Measurements from ENCODE around the gene MAP2K3.
"Not testable (repeated sequence)": the region's sequence is repeated elsewhere in the genome, so short reads cannot be mapped to it uniquely, and the experiment has no call there.

- TF ChIP-seq CTCF (IDR thresholded peaks at IDR 0.05 in 4 of 5, conservative IDR thresholded peaks at IDR 0.05 in 1 of 5); POLR2A (IDR thresholded peaks at IDR 0.05): not testable (repeated sequence)
Observed at GRCh38 chr17:21315246-21316000, 30.9 kb downstream of the MAP2K3 start.

All from gastrocnemius medialis (tissue), 4 donors.